ENCODE results near the gene KMT2C.
"Not testable (repeated sequence)": the region's sequence is repeated elsewhere in the genome, so short reads cannot be mapped to it uniquely, and the experiment has no call there.

Gene KMT2C

GRCh38 chr7:152266859-152267258 is 168.9 kb downstream of the KMT2C start:
- H4K20me1 ChIP-seq, H3K4me1 ChIP-seq, H3K27ac ChIP-seq, H3K9ac ChIP-seq, H3K27me3 ChIP-seq, H3K4me2 ChIP-seq, H3K4me3 ChIP-seq, H3K9me3 ChIP-seq: not testable (repeated sequence)
- H3K36me3 ChIP-seq: peaks cover 43% of the 10 kb centered on the region

- H3K9ac ChIP-seq, H3K27me3 ChIP-seq, H4K20me1 ChIP-seq, H3K27ac ChIP-seq, H3K4me3 ChIP-seq, H3K9me3 ChIP-seq, H3K4me1 ChIP-seq, H3K4me2 ChIP-seq: not testable (repeated sequence)
- H3K36me3 ChIP-seq: peaks cover 34% of the 10 kb centered on the region
Observed at GRCh38 chr7:152264915-152265314, 170.9 kb downstream of the KMT2C start.

- not testable (repeated sequence) for H4K20me1 ChIP-seq, H3K4me1 ChIP-seq, H3K27ac ChIP-seq, H3K9ac ChIP-seq, H3K9me3 ChIP-seq, H3K4me2 ChIP-seq, H3K4me3 ChIP-seq, H3K27me3 ChIP-seq
- H3K36me3 ChIP-seq: peaks cover 37% of the 10 kb centered on the region
Observed at GRCh38 chr7:152262146-152262545, 173.7 kb downstream of the KMT2C start.

GRCh38 chr7:152259645-152260044 is 176.2 kb downstream of the KMT2C start:
- H3K4me1 ChIP-seq: not testable (repeated sequence)

GRCh38 chr7:152247851-152248250 is 188.0 kb downstream of the KMT2C start:
- H3K4me3 ChIP-seq, H3K27ac ChIP-seq, H4K20me1 ChIP-seq, H3K9ac ChIP-seq, H3K27me3 ChIP-seq, H3K4me1 ChIP-seq, H3K4me2 ChIP-seq, H3K9me3 ChIP-seq: not testable (repeated sequence)
- H3K36me3 ChIP-seq: peaks cover 50% of the 10 kb centered on the region

More at GRCh38 chr7:152259645-152260044, 176.2 kb downstream of the KMT2C start:
- H3K4me3 ChIP-seq, H3K9ac ChIP-seq, H3K27me3 ChIP-seq, H3K9me3 ChIP-seq, H3K4me2 ChIP-seq, H3K27ac ChIP-seq: not testable (repeated sequence)
- H4K20me1 ChIP-seq: peaks cover 16% of the 10 kb centered on the region
- H3K36me3 ChIP-seq: peaks cover 58% of the 10 kb centered on the region

- not testable (repeated sequence) for H3K4me1 ChIP-seq, H3K4me2 ChIP-seq, H3K27ac ChIP-seq, H3K27me3 ChIP-seq, H4K20me1 ChIP-seq, H3K4me3 ChIP-seq, H3K9ac ChIP-seq, H3K9me3 ChIP-seq
- H3K36me3 ChIP-seq: peaks cover 34% of the 10 kb centered on the region
Observed at GRCh38 chr7:152245417-152245816, 190.4 kb downstream of the KMT2C start.

- not testable (repeated sequence) for H3K4me3 ChIP-seq, H3K9ac ChIP-seq, H3K4me1 ChIP-seq, H4K20me1 ChIP-seq, H3K9me3 ChIP-seq, H3K4me2 ChIP-seq, H3K27me3 ChIP-seq, H3K27ac ChIP-seq
- H3K36me3 ChIP-seq: peaks cover 25% of the 10 kb centered on the region
Observed at GRCh38 chr7:152243464-152243863, 192.3 kb downstream of the KMT2C start.

GRCh38 chr7:152241301-152241700 is 194.5 kb downstream of the KMT2C start:
- not testable (repeated sequence) for H3K9ac ChIP-seq, H3K27ac ChIP-seq, H4K20me1 ChIP-seq, H3K9me3 ChIP-seq, H3K27me3 ChIP-seq, H3K4me3 ChIP-seq, H3K4me2 ChIP-seq, H3K4me1 ChIP-seq
- peaks cover 28% of the 10 kb centered on the region for H3K36me3 ChIP-seq

GRCh38 chr7:152236306-152236705 is 199.5 kb downstream of the KMT2C start:
- H4K20me1 ChIP-seq, H3K4me3 ChIP-seq, H3K9me3 ChIP-seq, H3K27ac ChIP-seq, H3K4me2 ChIP-seq, H3K9ac ChIP-seq, H3K27me3 ChIP-seq, H3K4me1 ChIP-seq: not testable (repeated sequence)
- peaks cover 46% of the 10 kb centered on the region for H3K36me3 ChIP-seq

GRCh38 chr7:152234421-152234820 is 201.4 kb downstream of the KMT2C start:
- H3K9me3 ChIP-seq, H3K9ac ChIP-seq, H3K27ac ChIP-seq, H3K4me3 ChIP-seq, H3K4me2 ChIP-seq, H3K4me1 ChIP-seq, H4K20me1 ChIP-seq, H3K27me3 ChIP-seq: not testable (repeated sequence)
- peaks cover 50% of the 10 kb centered on the region for H3K36me3 ChIP-seq

- Histone ChIP-seq H4K20me1 (no peaks in the 10 kb centered on the region), H3K4me2 (no peak overlapping the region), H3K4me3 (no peak overlapping the region), H3K9me3 (no peaks in the 10 kb centered on the region), H3K9ac (no peak overlapping the region), H3K27ac (no peak overlapping the region; the same call in 1 of the 2 replicates), H3K4me1 (peaks cover 9% of the 10 kb centered on the region; the same call in 1 of the 2 replicates), H3K27me3 (no peaks in the 10 kb centered on the region), H3K36me3 (peaks cover 52% of the 10 kb centered on the region)
- TF ChIP-seq Cebpa-rat (IDR thresholded peaks at IDR 0.05): no peak
Observed at GRCh38 chr7:152231089-152231488, 204.7 kb downstream of the KMT2C start.

- not testable (repeated sequence) for H3K4me2 ChIP-seq, H4K20me1 ChIP-seq, H3K9ac ChIP-seq, H3K4me3 ChIP-seq, H3K27ac ChIP-seq, H3K4me1 ChIP-seq, H3K27me3 ChIP-seq, H3K9me3 ChIP-seq
- peaks cover 60% of the 10 kb centered on the region for H3K36me3 ChIP-seq
Observed at GRCh38 chr7:152219556-152219955, 216.2 kb downstream of the KMT2C start.

GRCh38 chr7:152208766-152209165 is 227.0 kb downstream of the KMT2C start:
- H3K9me3 ChIP-seq, H3K4me1 ChIP-seq, H4K20me1 ChIP-seq, H3K27ac ChIP-seq, H3K27me3 ChIP-seq, H3K4me2 ChIP-seq, H3K4me3 ChIP-seq, H3K9ac ChIP-seq: not testable (repeated sequence)
- peaks cover 61% of the 10 kb centered on the region for H3K36me3 ChIP-seq

GRCh38 chr7:152204417-152204816 is 231.4 kb downstream of the KMT2C start:
- H3K36me3 ChIP-seq: peaks cover 62% of the 10 kb centered on the region

More at GRCh38 chr7:152204417-152204816, 231.4 kb downstream of the KMT2C start:
- not testable (repeated sequence) for H3K27ac ChIP-seq, H3K4me2 ChIP-seq, H3K4me1 ChIP-seq, H3K9me3 ChIP-seq, H3K27me3 ChIP-seq, H3K4me3 ChIP-seq, H3K9ac ChIP-seq, H4K20me1 ChIP-seq

All from BLaER1 (cell line).